ENCODE results near the gene DCDC2.

Gene DCDC2

GRCh38 chr6:24140591-24140990 is 217.3 kb downstream of the DCDC2 start:
- DNase-seq, result no peak

GRCh38 chr6:24139639-24140038 is 218.2 kb downstream of the DCDC2 start:
- no peak for DNase-seq

- no peak for DNase-seq
These were observed 218.8 kb downstream of the DCDC2 start for GRCh38 chr6:24139080-24139479.

- no peak for DNase-seq
These were observed 226.1 kb downstream of the DCDC2 start for GRCh38 chr6:24131751-24132150.

- no peak for DNase-seq
These were observed 230.5 kb downstream of the DCDC2 start for GRCh38 chr6:24127316-24127715.

GRCh38 chr6:24126586-24127192 is 231.2 kb downstream of the DCDC2 start:
- peak; percentile 6 for DNase-seq

GRCh38 chr6:24125980-24126379 is 231.9 kb downstream of the DCDC2 start, which contains the start of gene NRSN1:
Gene NRSN1, plus strand, starts transcription at chr6:24126215. Its CDS starts 8,113 bp downstream, at chr6:24134328.
- DNase-seq, result no peak

- no peak for DNase-seq
These were observed 235.7 kb downstream of the DCDC2 start for GRCh38 chr6:24122139-24122538.

Measured in GDM1 (cell line).